Measurements from ENCODE around the gene GPN1.
"Not testable (repeated sequence)": the region's sequence is repeated elsewhere in the genome, so short reads cannot be mapped to it uniquely, and the experiment has no call there.

The GPN1 gene

GRCh38 chr2:27622921-27623384 lies 5.9 kb upstream of the GPN1 start:
- H3K27me3 ChIP-seq (replicated peaks; ENCODE audit: insufficient read depth, low read length) = no peaks in the 10 kb centered on the region
- no peaks in the 10 kb centered on the region; the same call in 1 of the 2 replicates for H3K36me3 ChIP-seq (replicated peaks; ENCODE audit: insufficient read depth, low read length)
- H3K4me3 ChIP-seq (ENCODE audit: low read length) = no peak overlapping the region
- H3K4me1 ChIP-seq (ENCODE audit: low read length) = no peaks in the 10 kb centered on the region
- TF ChIP-seq, protein P1, sequence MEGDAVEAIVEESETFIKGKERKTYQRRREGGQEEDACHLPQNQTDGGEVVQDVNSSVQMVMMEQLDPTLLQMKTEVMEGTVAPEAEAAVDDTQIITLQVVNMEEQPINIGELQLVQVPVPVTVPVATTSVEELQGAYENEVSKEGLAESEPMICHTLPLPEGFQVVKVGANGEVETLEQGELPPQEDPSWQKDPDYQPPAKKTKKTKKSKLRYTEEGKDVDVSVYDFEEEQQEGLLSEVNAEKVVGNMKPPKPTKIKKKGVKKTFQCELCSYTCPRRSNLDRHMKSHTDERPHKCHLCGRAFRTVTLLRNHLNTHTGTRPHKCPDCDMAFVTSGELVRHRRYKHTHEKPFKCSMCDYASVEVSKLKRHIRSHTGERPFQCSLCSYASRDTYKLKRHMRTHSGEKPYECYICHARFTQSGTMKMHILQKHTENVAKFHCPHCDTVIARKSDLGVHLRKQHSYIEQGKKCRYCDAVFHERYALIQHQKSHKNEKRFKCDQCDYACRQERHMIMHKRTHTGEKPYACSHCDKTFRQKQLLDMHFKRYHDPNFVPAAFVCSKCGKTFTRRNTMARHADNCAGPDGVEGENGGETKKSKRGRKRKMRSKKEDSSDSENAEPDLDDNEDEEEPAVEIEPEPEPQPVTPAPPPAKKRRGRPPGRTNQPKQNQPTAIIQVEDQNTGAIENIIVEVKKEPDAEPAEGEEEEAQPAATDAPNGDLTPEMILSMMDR (IDR thresholded peaks at IDR 0.05; ENCODE audit: low read length) = no peak
- TF ChIP-seq EZH2 (optimal IDR thresholded peaks at IDR 0.05; ENCODE audit: low read depth, low read length) = no peak
- TF ChIP-seq EZH2phosphoT487 (IDR thresholded peaks at IDR 0.05; ENCODE audit: low read length) = no peak
- H2AFZ ChIP-seq (ENCODE audit: low read length) = no peak overlapping the region
- H3F3A ChIP-seq (ENCODE audit: insufficient read depth, low read length) = peaks cover 1% of the 10 kb centered on the region; the same call in 1 of the 2 replicates
- no peak for DNase-seq
- no peak overlapping the region for H3K27ac ChIP-seq (ENCODE audit: low read length)
- H3K9ac ChIP-seq (ENCODE audit: low read length) = no peak overlapping the region
- H4K20me1 ChIP-seq (ENCODE audit: insufficient read depth, low read length) = no peaks in the 10 kb centered on the region
- H3K79me2 ChIP-seq (ENCODE audit: low read length) = no peaks in the 10 kb centered on the region
- H3K9me2 ChIP-seq (replicated peaks; ENCODE audit: insufficient read depth, low read length) = no peaks in the 10 kb centered on the region
- no peaks in the 10 kb centered on the region for H3K9me3 ChIP-seq (replicated peaks; ENCODE audit: insufficient read depth, low read length)
- H3K4me2 ChIP-seq (ENCODE audit: low read depth, low read length) = no peak overlapping the region

- no peaks in the 10 kb centered on the region for H3K4me1 ChIP-seq (ENCODE audit: low read length)
- H3K9me2 ChIP-seq (replicated peaks; ENCODE audit: insufficient read depth, low read length) = no peaks in the 10 kb centered on the region
- TF ChIP-seq EZH2phosphoT487 (IDR thresholded peaks at IDR 0.05; ENCODE audit: low read length) = no peak
- TF ChIP-seq EZH2 (optimal IDR thresholded peaks at IDR 0.05; ENCODE audit: low read depth, low read length) = no peak
- TF ChIP-seq, protein P1 (IDR thresholded peaks at IDR 0.05; ENCODE audit: low read length) = no peak
- no peak overlapping the region for H3K4me3 ChIP-seq (ENCODE audit: low read length)
- no peaks in the 10 kb centered on the region for H3K9me3 ChIP-seq (replicated peaks; ENCODE audit: insufficient read depth, low read length)
- no peaks in the 10 kb centered on the region for H3K36me3 ChIP-seq (replicated peaks; ENCODE audit: insufficient read depth, low read length)
- no peak for DNase-seq
- no peak overlapping the region for H3K4me2 ChIP-seq (ENCODE audit: low read depth, low read length)
- H3K27ac ChIP-seq (ENCODE audit: low read length) = no peak overlapping the region
- H3F3A ChIP-seq (ENCODE audit: insufficient read depth, low read length) = peaks cover 4% of the 10 kb centered on the region; the same call in 1 of the 2 replicates
- peaks cover 12% of the 10 kb centered on the region for H3K79me2 ChIP-seq (ENCODE audit: low read length)
- H3K9ac ChIP-seq (ENCODE audit: low read length) = no peak overlapping the region
- H2AFZ ChIP-seq (ENCODE audit: low read length) = no peak overlapping the region
- no peaks in the 10 kb centered on the region for H4K20me1 ChIP-seq (ENCODE audit: insufficient read depth, low read length)
- no peaks in the 10 kb centered on the region for H3K27me3 ChIP-seq (replicated peaks; ENCODE audit: insufficient read depth, low read length)
Observed at GRCh38 chr2:27624943-27625342, 3.9 kb upstream of the GPN1 start.

DNA sequence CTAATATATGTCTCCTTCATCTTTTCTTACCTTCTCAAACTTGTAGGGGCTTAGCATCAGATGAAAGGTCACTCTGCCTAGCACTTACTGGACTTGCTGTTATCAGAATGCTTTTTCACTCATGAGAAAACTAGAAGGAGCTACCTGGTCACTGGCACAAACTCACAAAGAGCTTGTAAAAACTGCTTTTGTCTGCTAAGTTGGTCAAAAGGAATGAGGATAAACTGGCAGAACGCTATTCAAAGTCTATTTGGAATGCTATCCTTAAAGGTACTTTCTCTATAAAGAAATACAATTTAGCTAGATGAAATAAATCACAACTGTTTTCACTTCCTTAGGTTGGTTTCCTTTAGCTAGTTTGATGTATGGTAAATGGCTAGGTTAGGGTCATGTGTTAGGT lies 2.5 kb upstream of the GPN1 start:
- not testable (repeated sequence) for H3K27ac ChIP-seq (ENCODE audit: low read length)

GRCh38 chr2:27626921-27627320 lies 1.9 kb upstream of the GPN1 start:
- not testable (repeated sequence) for H3K4me1 ChIP-seq (ENCODE audit: low read length); H3K9me2 ChIP-seq (replicated peaks; ENCODE audit: insufficient read depth, low read length); H2AFZ ChIP-seq (ENCODE audit: low read length); H3K9me3 ChIP-seq (replicated peaks; ENCODE audit: insufficient read depth, low read length); H3K4me3 ChIP-seq (ENCODE audit: low read length); H3K27ac ChIP-seq (ENCODE audit: low read length); H3K27me3 ChIP-seq (replicated peaks; ENCODE audit: insufficient read depth, low read length); H3K4me2 ChIP-seq (ENCODE audit: low read depth, low read length); H3K36me3 ChIP-seq (replicated peaks; ENCODE audit: insufficient read depth, low read length); DNase-seq; H3F3A ChIP-seq (ENCODE audit: insufficient read depth, low read length); H4K20me1 ChIP-seq (ENCODE audit: insufficient read depth, low read length); H3K9ac ChIP-seq (ENCODE audit: low read length)
- H3K79me2 ChIP-seq (ENCODE audit: low read length) = peaks cover 23% of the 10 kb centered on the region

More for the DNA sequence above, 2.5 kb upstream of the GPN1 start:
- H3K9me3 ChIP-seq (replicated peaks; ENCODE audit: insufficient read depth, low read length); H3K4me1 ChIP-seq (ENCODE audit: low read length); H2AFZ ChIP-seq (ENCODE audit: low read length); H3K9me2 ChIP-seq (replicated peaks; ENCODE audit: insufficient read depth, low read length); H3K4me2 ChIP-seq (ENCODE audit: low read depth, low read length); H3F3A ChIP-seq (ENCODE audit: insufficient read depth, low read length); H3K36me3 ChIP-seq (replicated peaks; ENCODE audit: insufficient read depth, low read length); H3K27me3 ChIP-seq (replicated peaks; ENCODE audit: insufficient read depth, low read length); DNase-seq; H3K4me3 ChIP-seq (ENCODE audit: low read length); H3K9ac ChIP-seq (ENCODE audit: low read length); H4K20me1 ChIP-seq (ENCODE audit: insufficient read depth, low read length): not testable (repeated sequence)
- H3K79me2 ChIP-seq (ENCODE audit: low read length) = peaks cover 22% of the 10 kb centered on the region
